ENCODE results near the gene SH3RF3. TPM values are rescaled to one million over a fixed set of nuclear protein-coding genes. Genes with fewer than 3 reads are reported as not detected.

SH3RF3 gene
- total and polyA plus RNA-seq, 9 of the 15 experiments (the other 6 are each of a cell fraction or from before 2014, with no cell fraction given) = 0.02 TPM; not detected in 8

GRCh38 chr2:109538546-109538945 lies 409.5 kb downstream of the SH3RF3 start (continued):
- TF ChIP-seq RERE (CRISPR knock-in tag; IDR thresholded peaks at IDR 0.05; ENCODE audit: borderline replicate concordance) (no peak), POLR3G (IDR thresholded peaks at IDR 0.05; ENCODE audit: extremely low read depth, insufficient read length, insufficient replicate concordance) (no peak), ETV5 (CRISPR knock-in tag; IDR thresholded peaks at IDR 0.05; ENCODE audit: low read depth) (no peak), ZNF217 (CRISPR knock-in tag; IDR thresholded peaks at IDR 0.05) (no peak), NFIC (IDR thresholded peaks at IDR 0.05) (no peak), LARP7 (IDR thresholded peaks at IDR 0.05) (no peak), TSHZ1 (CRISPR knock-in tag; IDR thresholded peaks at IDR 0.05) (no peak), MCM7 (IDR thresholded peaks at IDR 0.05) (no peak), NRF1 (conservative IDR thresholded peaks at IDR 0.05 in 1 of 2, IDR thresholded peaks at IDR 0.05 in 1 of 2) (no peak), ZNF277 (CRISPR knock-in tag; IDR thresholded peaks at IDR 0.05; ENCODE audit: borderline replicate concordance) (no peak)
